Hepatocyte (in vitro differentiated cells): ENCODE results near the gene SELENOW.

Experiments
- EZH2 ChIP-seq: fragments of 200-600 bp; sonication (generic); IDR thresholded peaks from 2 replicates; pipeline ENCODE4 v1.6.1; 2016; ENCODE audit warnings: antibody characterized with exemption, mild to moderate bottlenecking, borderline replicate concordance
- EZH2phosphoT487 ChIP-seq: fragments of 200-600 bp; sonication (generic); IDR thresholded peaks from one replicate; pipeline ENCODE4 v1.6.1; 2018; ENCODE audit warnings: antibody characterized with exemption, mild to moderate bottlenecking, low read depth, moderate library complexity; ENCODE audit not compliant: unreplicated experiment, severe bottlenecking
- TF ChIP-seq, protein P1 (sequence below): fragments of 200-600 bp; sonication (generic); IDR thresholded peaks from 2 replicates; pipeline ENCODE4 v1.5.1; 2016; ENCODE audit warnings: antibody characterized with exemption, mild to moderate bottlenecking; ENCODE audit not compliant: poor library complexity

DNA sequence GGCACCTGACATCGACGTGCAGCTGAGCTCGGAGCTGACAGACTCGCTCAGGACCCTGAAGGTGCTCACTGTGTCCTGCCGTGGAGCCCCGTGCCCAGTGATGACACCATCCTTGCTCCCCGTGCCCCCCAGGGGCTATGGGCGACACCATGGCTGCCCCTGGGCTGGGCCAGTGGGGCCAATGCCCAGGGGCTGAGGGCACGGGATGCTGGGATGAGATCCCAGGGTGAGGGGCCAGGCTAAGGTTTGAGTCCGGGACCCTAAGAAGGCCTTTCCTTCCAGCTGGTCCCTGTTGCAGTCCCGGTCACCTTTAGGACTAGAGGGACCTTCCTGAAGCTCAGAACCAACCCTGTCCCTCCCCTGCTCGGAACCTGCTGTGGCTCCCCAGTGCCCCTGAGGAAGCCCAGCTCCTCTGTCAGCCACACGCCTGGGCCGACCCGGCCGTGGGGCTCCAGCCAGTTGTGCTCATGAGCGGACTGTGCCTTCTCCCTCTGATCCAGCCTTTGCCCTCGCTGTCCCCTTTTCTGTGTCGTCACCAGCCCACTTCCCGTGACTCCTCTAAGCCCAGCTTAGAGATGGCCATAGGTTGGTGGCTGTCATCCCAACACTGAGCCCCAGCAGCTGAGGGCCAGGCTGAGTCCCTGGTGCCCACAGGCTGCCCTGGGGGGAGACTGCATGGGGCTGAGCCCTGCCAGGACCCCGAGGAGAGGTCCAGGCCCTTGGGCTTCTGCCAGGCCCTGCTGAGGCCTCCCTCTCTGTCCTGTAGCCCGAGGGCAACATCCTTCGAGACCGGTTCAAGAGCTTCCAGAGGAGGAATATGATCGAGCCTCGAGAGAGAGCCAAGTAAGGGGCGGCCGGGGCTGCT is 22.5 kb upstream of the SELENOW start:
- TF ChIP-seq EZH2phosphoT487: no peak
- TF ChIP-seq, protein P1, sequence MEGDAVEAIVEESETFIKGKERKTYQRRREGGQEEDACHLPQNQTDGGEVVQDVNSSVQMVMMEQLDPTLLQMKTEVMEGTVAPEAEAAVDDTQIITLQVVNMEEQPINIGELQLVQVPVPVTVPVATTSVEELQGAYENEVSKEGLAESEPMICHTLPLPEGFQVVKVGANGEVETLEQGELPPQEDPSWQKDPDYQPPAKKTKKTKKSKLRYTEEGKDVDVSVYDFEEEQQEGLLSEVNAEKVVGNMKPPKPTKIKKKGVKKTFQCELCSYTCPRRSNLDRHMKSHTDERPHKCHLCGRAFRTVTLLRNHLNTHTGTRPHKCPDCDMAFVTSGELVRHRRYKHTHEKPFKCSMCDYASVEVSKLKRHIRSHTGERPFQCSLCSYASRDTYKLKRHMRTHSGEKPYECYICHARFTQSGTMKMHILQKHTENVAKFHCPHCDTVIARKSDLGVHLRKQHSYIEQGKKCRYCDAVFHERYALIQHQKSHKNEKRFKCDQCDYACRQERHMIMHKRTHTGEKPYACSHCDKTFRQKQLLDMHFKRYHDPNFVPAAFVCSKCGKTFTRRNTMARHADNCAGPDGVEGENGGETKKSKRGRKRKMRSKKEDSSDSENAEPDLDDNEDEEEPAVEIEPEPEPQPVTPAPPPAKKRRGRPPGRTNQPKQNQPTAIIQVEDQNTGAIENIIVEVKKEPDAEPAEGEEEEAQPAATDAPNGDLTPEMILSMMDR: no peak
- TF ChIP-seq EZH2: no peak
